Choroid plexus epithelial cell (primary cell): ENCODE measurements around the gene SEC14L1.
"Not testable (repeated sequence)": the region's sequence is repeated elsewhere in the genome, so short reads cannot be mapped to it uniquely, and the experiment has no call there.

Source experiments
- DNase-seq: peaks from one replicate; pipeline ENCODE4 v3.0.0-alpha.2; 2010; ENCODE audit warnings: low read depth
- H3K4me3 ChIP-seq: 2 replicates; pipeline ENCODE4 v1.5.1; 2011; ENCODE audit warnings: low read depth, mild to moderate bottlenecking, control low read depth, low read length, moderate library complexity
- CTCF ChIP-seq: conservative IDR thresholded peaks from 2 replicates; pipeline ENCODE4 v1.5.1; 2011; ENCODE audit warnings: low read depth, mild to moderate bottlenecking, control low read depth, inconsistent platforms, low read length, moderate library complexity

The SEC14L1 gene

GRCh38 chr17:77099997-77100396 is 40.8 kb upstream of the SEC14L1 start:
- DNase-seq, result no peak
- no peak for TF ChIP-seq CTCF
- H3K4me3 ChIP-seq, result no peak overlapping the region

- H3K4me3 ChIP-seq, result no peak overlapping the region
- TF ChIP-seq CTCF, result no peak
- DNase-seq, result no peak
Observed at GRCh38 chr17:77101521-77102410, 39.0 kb upstream of the SEC14L1 start.

GRCh38 chr17:77102411-77103134 is 38.2 kb upstream of the SEC14L1 start:
- not testable (repeated sequence) for H3K4me3 ChIP-seq, DNase-seq

- H3K4me3 ChIP-seq, result no peak overlapping the region
- DNase-seq, result no peak
- TF ChIP-seq CTCF, result no peak
Observed at GRCh38 chr17:77105706-77106105, 35.1 kb upstream of the SEC14L1 start.

GRCh38 chr17:77106874-77107358 is 33.9 kb upstream of the SEC14L1 start:
- no peak for DNase-seq
- no peak overlapping the region for H3K4me3 ChIP-seq
- TF ChIP-seq CTCF, result no peak

GRCh38 chr17:77107506-77108433 is 33.0 kb upstream of the SEC14L1 start:
- peak; percentile 45 for DNase-seq
- no peak overlapping the region for H3K4me3 ChIP-seq
- TF ChIP-seq CTCF, result no peak
